NCI-H345 treated with DMSO at 0.1 percent for 48 hours (cell line): Measurements from ENCODE around the gene FAH.
"Not testable (repeated sequence)": the region's sequence is repeated elsewhere in the genome, so short reads cannot be mapped to it uniquely, and the experiment has no call there.

Source experiments
- DNase-seq: peaks from one replicate; lab custom pipeline; 2025; ENCODE audit not compliant: unreplicated experiment; lab: John Stamatoyannopoulos, UW

Gene FAH

DNA sequence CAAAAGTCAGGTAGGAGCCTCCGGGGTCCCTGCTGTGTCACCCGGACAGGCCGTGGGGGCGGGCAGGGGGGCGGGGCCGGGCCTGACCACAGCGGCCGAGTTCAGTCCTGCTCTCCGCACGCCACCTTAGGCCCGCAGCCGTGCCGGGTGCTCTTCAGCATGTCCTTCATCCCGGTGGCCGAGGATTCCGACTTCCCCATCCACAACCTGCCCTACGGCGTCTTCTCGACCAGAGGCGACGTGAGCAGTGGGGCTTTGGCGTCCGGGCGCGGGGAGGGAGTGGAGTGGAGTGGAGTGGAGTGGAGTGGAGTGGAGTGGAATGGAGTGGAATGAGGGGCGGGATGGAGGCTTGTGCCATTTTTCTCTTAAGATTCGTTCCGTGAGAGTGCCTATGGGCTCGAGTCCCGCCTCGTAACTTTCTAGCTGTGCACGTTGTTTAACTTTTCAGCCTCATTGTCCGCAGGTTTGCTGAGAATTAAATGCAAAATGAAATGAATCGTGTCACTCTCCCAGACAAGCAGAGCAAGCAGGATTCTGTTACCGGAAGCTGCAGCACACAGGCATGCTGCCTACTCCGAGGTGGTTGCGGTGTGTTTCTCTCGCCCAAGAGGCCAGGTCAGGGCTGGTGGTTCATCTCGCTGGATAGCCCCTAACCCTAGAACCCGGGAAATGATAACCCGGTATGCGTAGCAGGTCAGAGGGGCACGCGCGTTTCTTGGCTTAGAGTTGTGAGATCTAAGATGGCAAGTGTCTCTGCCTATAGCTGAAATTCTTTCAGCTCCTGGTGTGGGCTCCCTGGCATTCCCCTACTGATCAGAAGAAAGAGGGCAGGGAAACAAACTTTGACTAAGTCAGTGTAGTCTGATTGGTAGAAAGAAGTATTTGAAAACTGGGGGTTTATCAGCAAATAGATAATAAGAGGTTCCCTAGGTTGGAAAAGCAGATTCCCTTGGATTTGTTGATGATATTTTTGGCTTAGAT is at the start of gene FAH:
TSS of gene FAH (plus strand) at position 104 of the 981 bp plus-strand sequence. CDS start at position 160, 56 bp downstream.
- peak; percentile 11 for DNase-seq

GRCh38 chr15:80105193-80105592 is 47.6 kb upstream of the FAH start:
- DNase-seq: no peak

- no peak for DNase-seq
Observed at GRCh38 chr15:80105595-80105994, 47.2 kb upstream of the FAH start.

DNA sequence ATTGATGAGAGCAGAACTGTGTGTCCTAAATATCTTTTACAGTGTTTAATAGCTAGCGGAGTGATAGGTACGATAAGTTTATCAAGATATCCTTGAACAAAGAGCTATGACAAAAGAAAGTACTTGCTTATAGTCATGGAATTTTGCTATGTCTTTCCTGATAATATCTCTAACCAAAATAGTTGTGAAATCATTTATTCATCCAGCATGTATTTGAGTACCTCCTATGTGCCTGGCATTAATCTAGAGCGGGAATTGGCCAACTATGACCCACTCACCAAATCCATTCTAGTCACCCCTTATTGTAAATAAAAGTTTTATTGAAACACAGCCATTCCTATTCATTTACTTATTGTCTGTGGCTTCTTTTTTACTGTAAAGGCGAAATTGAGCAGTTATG is 46.7 kb upstream of the FAH start:
- no peak for DNase-seq

- no peak for DNase-seq
Observed at GRCh38 chr15:80107204-80107603, 45.6 kb upstream of the FAH start.

DNA sequence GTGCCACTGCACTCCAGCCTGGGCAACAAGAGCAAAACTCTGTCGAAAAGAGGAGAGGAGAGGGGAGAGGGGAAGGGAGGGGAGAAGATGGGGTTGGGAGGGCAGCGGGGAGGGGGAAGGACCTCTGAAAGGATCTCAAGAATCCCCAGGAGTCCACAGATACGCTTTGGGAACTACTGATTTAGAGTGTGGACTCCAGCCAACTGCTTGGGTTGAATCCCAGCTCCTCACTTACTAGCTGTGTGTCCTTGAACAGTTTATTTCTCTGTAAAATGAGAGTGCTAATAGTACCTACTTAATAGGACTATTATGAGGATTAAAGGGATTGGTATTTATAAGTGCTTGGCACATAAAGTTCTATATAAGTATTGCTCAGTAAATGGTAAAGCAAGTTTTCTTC is 45.0 kb upstream of the FAH start:
- DNase-seq: no peak

DNA sequence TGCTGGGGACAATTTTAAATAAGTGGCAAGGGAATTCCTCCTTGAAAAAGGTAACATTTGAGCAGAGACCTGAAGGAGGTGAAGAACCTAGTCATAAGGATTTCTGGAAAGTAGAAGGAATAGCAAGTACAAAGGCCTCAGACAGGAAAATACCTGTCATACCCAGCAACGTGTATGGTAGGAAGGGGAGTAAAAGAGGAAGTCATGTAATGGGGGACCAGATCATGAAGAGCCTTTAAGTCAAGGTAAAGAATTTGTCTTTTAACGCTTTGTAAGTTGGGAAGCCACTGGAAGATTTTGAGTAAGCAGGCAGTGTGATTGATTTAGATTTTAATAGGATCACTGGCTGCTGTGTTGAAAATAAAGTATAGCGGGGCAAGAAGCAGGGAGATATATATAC is 43.4 kb upstream of the FAH start:
- DNase-seq: no peak

DNA sequence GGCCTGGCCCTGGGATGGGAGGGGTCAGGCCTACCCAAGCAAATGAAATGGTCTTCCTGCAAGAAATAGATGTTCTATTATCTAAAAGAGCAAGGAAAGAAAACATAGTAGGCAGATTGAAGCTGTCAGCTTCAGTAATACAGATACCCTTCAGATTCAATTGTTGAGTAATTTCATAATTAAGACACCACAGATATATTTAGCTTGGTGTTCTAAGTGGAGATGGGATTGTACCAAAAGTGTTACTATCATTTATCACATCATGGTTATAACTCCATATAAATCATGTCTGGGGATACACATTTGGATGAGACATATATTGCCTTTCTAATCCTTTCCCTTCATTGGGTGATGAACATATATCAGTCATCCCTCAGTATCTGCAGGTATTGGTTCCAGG is 41.9 kb upstream of the FAH start:
- no peak for DNase-seq

DNA sequence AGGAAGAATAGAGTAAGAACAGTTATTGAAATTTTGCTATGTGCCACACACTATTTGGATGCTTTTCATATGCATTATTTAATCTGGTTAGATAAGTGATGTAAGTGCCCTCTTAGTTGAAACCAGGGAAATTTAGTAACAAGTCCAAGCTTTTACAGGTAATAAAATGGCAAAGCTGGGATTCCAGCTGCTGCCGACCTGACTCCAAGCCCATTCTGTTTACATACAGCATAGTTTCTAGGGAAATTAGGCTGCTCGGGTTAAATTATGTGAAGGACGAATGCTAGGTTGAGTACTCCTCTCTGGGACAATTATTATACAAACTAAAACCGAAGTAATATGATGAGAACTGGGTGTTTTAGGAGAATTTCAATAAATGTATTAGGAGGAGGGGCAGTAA is 38.7 kb upstream of the FAH start:
- no peak for DNase-seq

DNA sequence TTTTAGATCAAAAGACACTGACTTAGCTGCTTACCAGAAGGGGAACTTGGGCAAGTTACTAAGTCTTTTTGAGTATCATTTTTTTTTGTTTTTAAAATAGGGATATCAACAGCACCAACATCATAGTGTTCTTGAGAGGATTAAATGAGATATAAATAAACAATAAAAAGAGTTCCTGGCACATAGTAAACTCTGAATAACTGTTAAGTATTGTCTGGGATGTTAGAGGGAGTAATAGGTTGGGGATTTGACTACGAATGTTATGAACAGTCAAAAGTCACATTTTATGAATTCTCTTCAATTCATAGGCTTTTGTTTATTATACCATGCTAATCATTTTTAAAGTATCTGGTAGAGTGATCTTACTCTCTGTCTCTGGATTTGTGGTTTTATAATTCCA is 37.8 kb upstream of the FAH start:
- no peak for DNase-seq

DNA sequence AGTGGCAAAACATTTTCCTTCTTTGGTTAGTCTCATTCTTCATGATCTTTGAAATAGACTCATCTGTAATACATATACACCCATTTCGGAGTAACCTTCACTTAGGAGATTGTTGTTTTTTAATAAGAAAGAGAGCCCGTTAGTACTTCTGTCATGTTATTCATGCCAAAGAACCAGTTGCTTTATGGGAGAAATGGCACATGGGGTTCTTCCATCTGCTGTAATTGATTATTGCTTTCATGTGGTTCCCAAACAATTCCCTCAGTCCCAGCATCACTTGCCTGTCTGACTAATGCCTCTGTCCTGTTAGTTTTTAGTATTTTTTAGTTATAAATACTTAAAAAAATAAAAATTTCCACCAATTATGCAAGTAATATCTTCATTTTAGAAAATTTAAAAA is 33.8 kb upstream of the FAH start:
- DNase-seq: no peak

DNA sequence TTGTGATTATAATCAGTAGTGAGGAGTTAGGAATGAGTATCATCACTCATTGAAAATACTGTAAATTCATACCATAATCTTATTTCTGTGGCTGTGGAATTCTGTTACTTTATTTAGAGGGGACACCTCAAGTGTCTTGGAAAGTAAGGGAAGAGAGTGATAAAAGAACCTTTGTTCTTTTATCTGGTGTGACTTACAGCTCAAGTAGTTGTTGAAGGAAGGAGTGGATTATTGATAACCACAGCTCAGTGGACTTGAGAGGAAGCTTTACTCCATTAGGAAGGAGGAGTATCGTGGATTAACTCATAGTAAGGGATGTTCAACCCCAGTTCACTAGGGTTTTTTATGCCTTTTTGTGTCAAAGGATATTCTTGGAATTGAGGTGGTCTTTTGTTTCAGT is 32.2 kb upstream of the FAH start:
- DNase-seq: no peak

DNA sequence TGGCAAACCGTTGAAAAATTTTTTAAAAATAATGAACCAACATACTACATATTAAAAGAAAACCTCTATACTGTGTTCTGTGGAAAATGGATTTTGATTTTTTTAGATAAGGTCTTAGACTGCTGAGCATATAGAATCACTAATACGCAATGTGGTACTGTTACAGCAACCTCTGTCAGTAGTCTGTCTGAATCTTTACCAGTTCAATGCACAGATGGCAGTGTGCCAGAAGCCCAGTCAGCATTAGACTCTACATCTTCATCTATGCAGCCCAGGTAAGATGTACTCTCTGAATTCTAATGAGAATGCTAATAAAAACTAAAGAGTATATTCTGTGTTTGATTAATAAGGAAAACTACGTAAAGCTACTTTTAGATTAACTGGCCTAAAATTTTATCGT is 31.3 kb upstream of the FAH start:
- DNase-seq: no peak

- no peak for DNase-seq
Observed at GRCh38 chr15:80123034-80123433, 29.8 kb upstream of the FAH start.

DNA sequence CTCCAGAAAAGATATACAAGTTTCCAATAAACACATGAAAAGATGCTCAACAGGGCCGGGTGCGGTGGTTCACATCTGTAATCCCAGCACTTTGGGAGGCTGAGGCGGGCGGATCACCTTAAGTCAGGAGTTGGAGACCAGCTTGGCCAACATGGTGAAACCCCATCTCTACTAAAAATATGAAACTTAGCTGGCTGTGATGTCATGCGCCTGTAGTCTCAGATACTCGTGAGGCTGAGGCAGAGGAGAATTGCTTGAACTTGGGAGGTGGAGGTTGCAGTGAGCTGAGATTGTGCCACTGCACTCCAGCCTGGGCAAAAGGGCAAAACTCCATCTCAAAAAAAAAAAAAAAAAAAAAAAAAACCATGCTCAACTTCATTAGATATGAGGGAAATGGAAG is 25.5 kb upstream of the FAH start:
- DNase-seq: not testable (repeated sequence)

DNA sequence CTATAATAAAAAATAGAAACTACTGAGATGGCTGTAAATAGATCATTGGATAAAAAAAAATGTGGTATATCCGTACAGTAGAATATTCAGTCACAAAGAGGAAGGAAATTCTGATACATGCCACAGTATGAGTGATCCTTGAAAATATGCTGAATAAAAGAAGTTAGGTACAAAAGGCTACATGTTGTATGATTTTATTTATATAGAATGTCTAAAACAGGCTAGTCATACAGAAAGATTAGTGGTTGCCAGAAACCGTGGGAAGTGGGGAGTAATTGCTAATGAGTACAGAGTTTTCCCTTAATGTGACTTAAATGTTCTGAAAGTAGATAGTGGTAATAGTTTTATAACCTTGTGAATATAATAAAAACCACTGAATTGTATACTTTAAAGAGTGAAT is 24.9 kb upstream of the FAH start:
- no peak for DNase-seq

GRCh38 chr15:80132382-80132781 is 20.4 kb upstream of the FAH start:
- no peak for DNase-seq

DNA sequence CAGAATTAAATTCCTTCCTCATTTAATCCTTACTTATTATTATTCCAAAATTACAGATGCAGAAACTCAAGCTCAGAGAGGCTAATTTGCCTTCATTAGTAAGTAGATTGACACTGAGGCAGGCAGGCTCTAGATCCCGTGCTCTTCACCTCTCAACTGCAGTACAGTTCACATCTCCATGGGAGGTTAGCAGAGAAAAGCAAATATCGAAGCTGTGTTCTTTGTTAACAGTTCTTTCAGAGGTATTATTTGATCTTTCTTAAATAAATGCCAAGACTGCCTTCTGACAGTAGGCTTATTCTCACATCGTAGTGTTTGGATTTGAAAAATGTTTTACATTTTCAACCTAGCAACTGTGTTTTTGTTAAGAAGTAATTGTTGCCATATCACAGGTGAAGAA is 15.9 kb upstream of the FAH start:
- DNase-seq: no peak

- DNase-seq: no peak
Observed at GRCh38 chr15:80138961-80139360, 13.8 kb upstream of the FAH start.

DNA sequence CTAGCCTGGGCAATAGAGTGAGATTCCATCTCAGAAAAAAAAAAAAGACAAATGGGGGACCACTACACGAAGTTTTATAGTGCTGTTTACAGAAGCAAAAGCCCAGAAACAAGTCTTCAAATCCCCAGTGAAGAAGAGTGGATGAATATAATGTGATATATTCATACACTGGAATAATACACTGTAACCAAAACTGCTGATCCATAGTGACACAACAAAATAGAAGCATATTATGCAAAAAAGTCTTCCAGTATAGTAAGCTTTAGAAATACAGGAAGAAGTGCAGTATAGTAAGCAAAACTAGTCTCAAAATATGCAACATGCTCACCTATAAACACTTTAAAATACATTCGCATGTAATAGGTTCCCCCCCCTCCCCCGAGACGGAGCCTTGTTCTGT is 11.9 kb upstream of the FAH start:
- DNase-seq: no peak

DNA sequence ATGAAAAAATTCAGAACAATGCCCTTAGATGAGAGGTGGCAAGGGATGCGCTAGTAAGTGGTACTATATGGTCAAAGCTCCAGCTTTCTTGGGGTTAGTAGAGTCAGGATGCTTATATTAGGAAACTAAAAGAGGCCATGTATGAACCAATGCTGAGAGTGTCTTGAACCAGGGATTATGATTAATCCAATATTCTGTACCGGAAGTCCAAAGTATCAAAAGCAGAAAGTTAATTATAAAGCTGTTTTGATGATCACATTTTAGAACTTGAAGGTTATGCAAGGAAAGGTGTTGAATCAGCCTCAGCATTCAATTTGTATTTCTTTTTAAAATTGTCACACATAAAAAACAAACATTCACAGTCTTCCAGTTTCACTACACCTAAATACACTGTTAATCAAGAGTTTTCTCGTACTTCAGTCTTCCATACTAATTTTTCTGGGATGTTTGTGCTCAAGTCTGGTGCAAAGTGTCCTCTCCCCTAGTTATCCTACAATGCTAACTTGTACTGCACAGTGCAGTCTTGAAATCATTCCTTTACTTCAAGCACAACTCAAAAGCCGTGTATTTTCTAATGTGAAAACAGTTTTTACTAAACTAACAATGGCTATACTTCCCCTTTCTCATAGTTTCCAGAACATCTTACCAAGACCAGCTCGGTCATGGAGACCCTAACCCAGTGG is 10.7 kb upstream of the FAH start:
- DNase-seq: no peak

- no peak for DNase-seq
Observed at GRCh38 chr15:80142646-80143045, 10.2 kb upstream of the FAH start.
